Muscle layer of colon (tissue), 2 donors: ENCODE results near the gene TREM2.

Experiments used
- H3K27ac ChIP-seq: one replicate; pipeline ENCODE4 v1.7.0; 2013; ENCODE audit warnings: low read depth, mild to moderate bottlenecking, low read length, moderate library complexity
- H3K27me3 ChIP-seq, 2 donors: one replicate each; pipeline ENCODE4 v1.7.0; 2013; ENCODE audit warnings: low read length in 2 of 2, mild to moderate bottlenecking in 2 of 2; ENCODE audit not compliant: insufficient read depth in 2 of 2, control insufficient read depth in 1 of 2
- H3K36me3 ChIP-seq: one replicate; pipeline ENCODE4 v1.7.0; 2013; ENCODE audit warnings: mild to moderate bottlenecking, low read length; ENCODE audit not compliant: insufficient read depth
- H3K4me1 ChIP-seq: one replicate; pipeline ENCODE4 v1.7.0; 2013; ENCODE audit warnings: mild to moderate bottlenecking, low read length; ENCODE audit not compliant: insufficient read depth
- H3K4me3 ChIP-seq, 2 donors: one replicate each; pipeline ENCODE4 v1.7.0; 2013; ENCODE audit warnings: low read length in 2 of 2, low read depth in 1 of 2, mild to moderate bottlenecking in 1 of 2, moderate library complexity in 1 of 2
- H3K9ac ChIP-seq: one replicate; pipeline ENCODE4 v1.7.0; 2013; ENCODE audit warnings: low read length
- H3K9me3 ChIP-seq: one replicate; pipeline ENCODE4 v1.7.0; 2013; ENCODE audit warnings: mild to moderate bottlenecking, low read length
- donor health status: abdominal sarcoma.
- donor health status: Adenocarcinoma of cecum.

Gene TREM2

GRCh38 chr6:41179163-41179562 lies 16.2 kb upstream of the TREM2 start:
- Histone ChIP-seq H3K4me3 (no peak overlapping the region), H3K9ac (no peak overlapping the region), H3K4me1 (no peaks in the 10 kb centered on the region), H3K9me3 (no peaks in the 10 kb centered on the region), H3K27me3 (no peaks in the 10 kb centered on the region), H3K36me3 (no peaks in the 10 kb centered on the region), H3K27ac (no peak overlapping the region)

- Histone ChIP-seq H3K27ac (no peak overlapping the region), H3K4me1 (no peaks in the 10 kb centered on the region), H3K4me3 (no peak overlapping the region), H3K9ac (no peak overlapping the region), H3K36me3 (no peaks in the 10 kb centered on the region), H3K27me3 (no peaks in the 10 kb centered on the region), H3K9me3 (no peaks in the 10 kb centered on the region)
Measured at GRCh38 chr6:41177695-41178094, 14.8 kb upstream of the TREM2 start.

- H3K9me3 ChIP-seq, result no peaks in the 10 kb centered on the region
- no peak overlapping the region for H3K4me3 ChIP-seq
- H3K4me1 ChIP-seq, result no peaks in the 10 kb centered on the region
- no peaks in the 10 kb centered on the region for H3K27me3 ChIP-seq
- H3K27ac ChIP-seq, result no peak overlapping the region
- H3K36me3 ChIP-seq, result no peaks in the 10 kb centered on the region
- H3K9ac ChIP-seq, result no peak overlapping the region
Measured at GRCh38 chr6:41177287-41177686, 14.4 kb upstream of the TREM2 start.

GRCh38 chr6:41176189-41176588 lies 13.3 kb upstream of the TREM2 start:
- Histone ChIP-seq H3K4me1 (no peaks in the 10 kb centered on the region), H3K9me3 (no peaks in the 10 kb centered on the region), H3K9ac (no peak overlapping the region), H3K4me3 (no peak overlapping the region), H3K27me3 (no peaks in the 10 kb centered on the region), H3K36me3 (no peaks in the 10 kb centered on the region), H3K27ac (no peak overlapping the region)

GRCh38 chr6:41175084-41175483 lies 12.2 kb upstream of the TREM2 start:
- no peak overlapping the region for H3K4me3 ChIP-seq
- no peak overlapping the region for H3K9ac ChIP-seq
- H3K4me1 ChIP-seq, result no peaks in the 10 kb centered on the region
- no peaks in the 10 kb centered on the region for H3K27me3 ChIP-seq
- no peak overlapping the region for H3K27ac ChIP-seq
- no peaks in the 10 kb centered on the region for H3K36me3 ChIP-seq
- H3K9me3 ChIP-seq, result no peaks in the 10 kb centered on the region

GRCh38 chr6:41174610-41175009 lies 11.7 kb upstream of the TREM2 start:
- Histone ChIP-seq H3K27me3 (no peaks in the 10 kb centered on the region), H3K9me3 (no peaks in the 10 kb centered on the region), H3K9ac (no peak overlapping the region), H3K4me1 (no peaks in the 10 kb centered on the region), H3K36me3 (no peaks in the 10 kb centered on the region), H3K27ac (no peak overlapping the region), H3K4me3 (no peak overlapping the region)

GRCh38 chr6:41171908-41172307 lies 9.0 kb upstream of the TREM2 start:
- Histone ChIP-seq H3K27ac (no peak overlapping the region), H3K4me3 (no peak overlapping the region), H3K27me3 (no peaks in the 10 kb centered on the region), H3K36me3 (no peaks in the 10 kb centered on the region), H3K9ac (no peak overlapping the region), H3K4me1 (no peaks in the 10 kb centered on the region), H3K9me3 (no peaks in the 10 kb centered on the region)

- Histone ChIP-seq H3K27me3 (no peaks in the 10 kb centered on the region), H3K9me3 (no peaks in the 10 kb centered on the region)
Measured at GRCh38 chr6:41170547-41171160, 7.7 kb upstream of the TREM2 start.

GRCh38 chr6:41167173-41167963 lies 4.5 kb upstream of the TREM2 start:
- Histone ChIP-seq H3K27me3 (no peaks in the 10 kb centered on the region), H3K9me3 (no peaks in the 10 kb centered on the region), H3K4me1 (no peaks in the 10 kb centered on the region), H3K27ac (no peak overlapping the region), H3K9ac (no peak overlapping the region), H3K4me3 (no peak overlapping the region), H3K36me3 (no peaks in the 10 kb centered on the region)

More at GRCh38 chr6:41170547-41171160, 7.7 kb upstream of the TREM2 start:
- Histone ChIP-seq H3K4me1 (no peaks in the 10 kb centered on the region), H3K36me3 (no peaks in the 10 kb centered on the region), H3K4me3 (no peak overlapping the region), H3K9ac (no peak overlapping the region), H3K27ac (no peak overlapping the region)

GRCh38 chr6:41164551-41165120 lies 1.7 kb upstream of the TREM2 start:
- Histone ChIP-seq H3K9ac (no peak overlapping the region), H3K9me3 (no peaks in the 10 kb centered on the region), H3K36me3 (no peaks in the 10 kb centered on the region), H3K27ac (no peak overlapping the region), H3K4me3 (no peak overlapping the region), H3K27me3 (peaks cover 0 to 9% of the 10 kb centered on the region in 2 donors), H3K4me1 (no peaks in the 10 kb centered on the region)

GRCh38 chr6:41163419-41163717 lies 452 bp upstream of the TREM2 start:
- no peak overlapping the region for H3K9ac ChIP-seq
- no peaks in the 10 kb centered on the region for H3K36me3 ChIP-seq
- H3K9me3 ChIP-seq, result no peaks in the 10 kb centered on the region
- H3K4me1 ChIP-seq, result no peaks in the 10 kb centered on the region
- H3K27me3 ChIP-seq, result peaks cover 0 to 9% of the 10 kb centered on the region in 2 donors
- H3K27ac ChIP-seq, result no peak overlapping the region
- no peak overlapping the region for H3K4me3 ChIP-seq
